ENCODE measurements around the gene IMPDH1.

The IMPDH1 gene

GRCh38 chr7:128405471-128406313 is 4.1 kb downstream of the IMPDH1 start:
- no peak for DNase-seq (ENCODE audit: low read depth)

- DNase-seq (ENCODE audit: low read depth): no peak
These were observed 4.8 kb downstream of the IMPDH1 start for GRCh38 chr7:128404886-128405470.

DNA sequence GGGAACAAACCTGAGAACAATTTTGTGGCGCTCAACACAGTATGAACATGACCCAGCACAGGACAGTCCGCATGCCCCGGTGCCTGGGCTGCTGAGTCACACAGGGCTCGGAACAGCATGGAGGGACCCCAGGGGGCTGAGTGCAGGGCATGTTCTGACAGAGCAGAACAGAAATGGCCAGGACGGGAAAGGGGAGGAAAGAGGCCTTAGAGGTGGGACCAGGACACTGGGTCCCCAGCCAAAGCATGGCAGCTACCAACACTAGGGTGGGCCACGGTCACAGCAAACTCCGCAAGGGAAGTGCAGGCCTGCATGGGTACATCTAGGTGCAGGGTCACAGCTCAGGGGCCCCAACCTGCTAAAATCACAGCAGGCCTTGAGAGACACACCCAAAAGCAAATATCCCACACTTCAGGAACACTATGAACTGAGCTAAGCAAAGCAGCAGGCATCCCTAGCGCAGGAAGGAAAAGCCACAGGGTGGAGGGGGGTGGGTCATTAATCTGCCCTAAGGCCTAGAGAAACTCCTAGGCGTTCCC is 5.6 kb downstream of the IMPDH1 start:
- DNase-seq (ENCODE audit: low read depth): no peak

DNA sequence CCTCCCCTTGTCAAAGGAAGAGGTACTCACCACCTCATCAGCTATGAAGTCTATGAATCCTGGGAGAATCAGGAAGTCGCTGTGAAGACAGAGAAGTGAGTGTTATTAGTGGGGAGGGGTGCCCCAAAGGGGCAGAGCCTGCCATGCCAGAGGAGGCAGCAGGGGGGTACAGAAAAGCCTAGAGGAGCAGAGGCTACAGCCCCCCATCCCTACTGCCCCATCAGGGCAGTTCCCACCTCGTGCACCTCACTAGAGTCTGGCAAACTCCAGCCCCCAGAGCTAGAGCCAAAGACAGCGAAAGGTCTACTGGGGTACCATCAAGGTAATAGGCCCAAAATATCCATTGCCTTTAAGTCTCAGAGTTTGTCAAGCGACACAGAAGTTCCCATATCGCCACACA is 6.1 kb downstream of the IMPDH1 start:
- no peak for DNase-seq (ENCODE audit: low read depth)

DNA sequence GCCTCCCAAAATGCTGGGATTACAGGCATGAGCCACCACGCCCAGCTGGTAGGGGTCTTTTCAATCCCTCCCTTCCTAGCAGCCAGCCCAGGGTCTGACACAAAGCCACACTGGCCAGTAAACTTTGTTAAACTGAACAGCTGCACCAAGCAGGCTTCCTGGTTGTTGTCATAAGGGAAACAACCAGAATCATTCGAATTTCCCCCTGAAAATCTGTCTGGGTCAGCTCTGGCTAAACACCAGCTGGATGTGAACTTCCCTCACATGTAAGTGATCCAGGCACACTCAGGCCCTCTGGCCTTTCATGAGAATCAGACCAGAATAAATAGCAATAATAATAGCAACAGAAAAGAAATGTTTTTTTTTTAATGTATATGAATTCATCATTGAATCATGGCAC is 7.4 kb downstream of the IMPDH1 start:
- no peak for DNase-seq (ENCODE audit: low read depth)

DNA sequence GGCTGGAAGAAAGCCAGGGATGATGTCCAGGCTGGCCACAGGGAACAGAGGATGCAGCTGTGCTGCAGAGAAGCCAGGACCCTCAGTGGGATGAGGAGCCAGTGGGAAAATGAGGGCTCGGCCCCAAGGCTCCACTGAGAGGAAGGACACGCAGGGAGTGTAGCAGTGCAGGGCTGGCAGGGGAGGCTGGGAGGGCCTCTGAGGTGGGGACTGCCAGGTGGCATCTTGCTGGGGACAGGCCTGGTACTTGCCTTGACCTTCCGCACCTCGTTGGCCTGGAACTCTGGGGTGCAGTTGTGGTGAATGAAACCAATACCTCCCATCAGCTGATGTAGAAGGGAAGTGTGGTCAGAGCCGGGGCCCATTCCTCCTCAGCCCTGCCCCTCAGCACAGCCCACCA is 9.2 kb downstream of the IMPDH1 start:
- DNase-seq (ENCODE audit: low read depth): no peak

DNA sequence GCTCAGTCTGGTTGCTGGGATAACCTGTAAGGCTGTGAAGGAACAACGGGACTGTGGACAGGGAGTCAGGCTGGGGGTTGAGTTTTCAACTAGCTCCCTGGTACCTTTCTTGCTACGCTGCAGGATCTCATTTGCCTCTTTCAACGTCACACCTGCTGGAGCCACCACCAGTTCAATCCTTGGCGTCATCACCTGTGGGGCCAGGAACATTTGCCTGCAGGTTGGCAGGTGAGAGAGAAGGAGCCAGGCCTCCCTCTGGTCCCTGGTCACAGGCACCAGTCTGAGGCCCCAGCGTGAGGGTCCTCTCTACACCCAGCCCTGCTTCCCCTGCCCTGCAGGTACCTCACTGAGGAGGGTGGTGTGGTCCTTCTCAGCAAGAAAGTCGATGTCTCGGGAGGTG is 9.8 kb downstream of the IMPDH1 start:
- DNase-seq (ENCODE audit: low read depth): no peak

DNA sequence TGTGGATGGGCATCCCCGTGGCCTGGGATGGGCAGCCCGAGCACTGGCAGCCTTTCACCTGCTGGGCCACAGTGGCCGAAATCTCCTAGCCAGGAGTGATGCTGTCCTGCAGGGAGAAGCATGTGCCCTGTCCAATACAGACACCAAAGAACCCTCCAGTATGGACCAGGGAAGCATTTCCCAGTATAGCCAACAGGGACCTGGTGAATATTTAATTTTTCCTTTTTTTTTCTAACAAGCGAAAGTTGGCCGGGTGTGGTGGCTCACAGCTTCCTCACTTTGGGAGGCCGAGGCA is 11.0 kb downstream of the IMPDH1 start:
- no peak for DNase-seq (ENCODE audit: low read depth)

GRCh38 chr7:128398016-128398840 is 11.6 kb downstream of the IMPDH1 start:
- DNase-seq (ENCODE audit: low read depth): no peak

DNA sequence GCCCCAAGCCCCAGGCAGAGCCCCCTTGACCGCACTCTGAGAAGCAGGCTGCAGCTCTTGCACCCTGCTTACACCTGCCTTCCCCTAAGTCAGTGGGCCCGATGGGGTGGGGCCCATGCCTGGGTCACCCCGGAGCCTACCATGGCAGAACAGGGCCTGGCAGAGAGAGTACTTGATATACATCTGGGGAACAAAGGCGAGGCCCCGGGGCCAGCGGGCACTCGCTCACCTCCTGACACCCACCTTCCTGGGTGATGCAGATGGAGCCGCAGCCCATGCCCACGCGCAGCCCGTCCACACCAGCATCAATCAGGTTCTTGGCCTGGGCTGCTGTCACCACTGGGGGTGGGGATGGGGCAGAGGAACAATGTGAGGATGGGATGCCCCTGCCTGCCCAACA is 13.4 kb downstream of the IMPDH1 start:
- no peak for DNase-seq (ENCODE audit: low read depth)

- no peak for DNase-seq (ENCODE audit: low read depth)
These were observed 14.0 kb downstream of the IMPDH1 start for GRCh38 chr7:128395748-128396147.

- DNase-seq (ENCODE audit: low read depth): no peak
These were observed 14.8 kb downstream of the IMPDH1 start for GRCh38 chr7:128394904-128395496.

DNA sequence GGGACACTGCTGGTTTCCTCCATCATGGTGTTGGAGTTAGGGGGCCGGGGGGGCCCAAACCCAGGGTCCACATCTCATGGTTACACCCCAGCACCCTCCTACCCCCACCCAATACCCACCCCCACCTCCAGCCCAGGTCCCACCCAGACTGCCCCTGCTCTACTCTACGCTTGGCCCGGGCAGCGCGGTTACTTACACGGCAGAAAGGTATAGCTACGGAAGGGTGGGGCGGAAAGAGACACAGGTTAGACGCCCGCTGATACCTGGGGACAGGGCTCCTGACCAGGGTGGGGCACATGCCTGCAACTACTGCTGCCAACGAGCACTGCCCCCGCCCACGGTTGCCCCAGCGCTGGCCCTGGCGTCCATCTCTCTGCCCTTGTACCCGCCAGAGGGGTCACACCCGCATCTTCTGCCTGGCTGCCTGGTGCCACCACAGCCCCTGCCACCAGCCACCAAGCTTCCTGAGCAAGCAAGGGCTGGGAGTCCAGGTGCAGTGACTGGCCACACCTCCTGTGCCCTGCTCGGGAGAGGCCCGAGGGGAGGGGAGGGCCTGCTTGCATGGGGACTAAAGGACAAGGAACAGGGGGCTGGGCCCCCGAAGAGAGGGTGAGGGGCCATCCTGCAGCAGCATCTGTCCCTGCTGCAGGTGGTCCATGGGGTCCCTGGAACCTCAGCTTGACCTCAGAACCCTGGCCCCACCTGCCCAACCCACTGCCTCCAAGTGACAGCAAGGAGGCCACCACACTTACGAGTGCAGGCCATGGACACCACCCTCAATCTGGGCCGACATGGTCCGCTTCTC is 16.1 kb downstream of the IMPDH1 start:
- no peak for DNase-seq (ENCODE audit: low read depth)

DNA sequence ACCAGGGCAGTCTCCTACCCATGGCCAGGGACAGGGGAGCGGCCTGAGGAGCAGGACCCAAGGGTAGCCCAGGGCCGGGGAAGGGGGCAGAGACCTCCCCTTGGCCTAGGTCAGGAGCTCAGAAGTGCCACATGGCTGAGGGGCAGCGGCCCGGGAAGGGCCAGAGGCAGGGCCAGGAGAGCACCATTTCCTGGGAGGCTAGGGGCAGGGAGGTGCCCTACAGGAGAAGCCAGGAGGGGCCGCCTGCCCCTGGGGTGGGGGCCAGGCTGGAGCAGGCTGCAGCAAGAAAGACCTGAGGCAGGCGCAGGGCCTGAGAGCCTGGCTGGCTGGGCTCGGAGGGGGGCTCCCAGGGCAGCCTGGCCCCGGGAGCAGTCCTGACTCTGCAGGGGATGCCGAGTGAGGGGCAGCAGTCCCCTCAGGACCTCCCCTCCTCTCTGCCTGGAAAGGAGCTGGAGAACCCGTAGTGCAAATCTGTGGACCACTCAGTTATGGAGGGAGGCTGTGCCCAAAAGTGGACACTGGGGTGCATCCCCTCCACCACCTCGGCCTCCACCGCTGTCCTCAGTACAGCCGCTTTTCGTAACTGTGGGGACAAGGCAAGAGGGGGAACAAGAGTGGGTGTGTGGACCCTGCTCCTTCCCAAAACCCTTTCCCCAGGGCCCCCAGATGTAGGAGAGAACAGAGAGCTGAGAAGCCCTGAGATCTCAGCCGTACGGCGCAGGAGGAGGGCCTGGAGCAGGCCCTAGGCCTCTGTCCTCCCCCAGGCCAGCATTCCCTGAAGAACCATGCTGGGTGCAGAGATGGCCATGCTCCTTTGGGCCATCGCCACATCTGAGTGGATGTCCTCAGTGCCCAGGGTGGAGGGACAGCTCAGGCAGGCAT is 17.1 kb downstream of the IMPDH1 start:
- DNase-seq (ENCODE audit: low read depth): no peak

DNA sequence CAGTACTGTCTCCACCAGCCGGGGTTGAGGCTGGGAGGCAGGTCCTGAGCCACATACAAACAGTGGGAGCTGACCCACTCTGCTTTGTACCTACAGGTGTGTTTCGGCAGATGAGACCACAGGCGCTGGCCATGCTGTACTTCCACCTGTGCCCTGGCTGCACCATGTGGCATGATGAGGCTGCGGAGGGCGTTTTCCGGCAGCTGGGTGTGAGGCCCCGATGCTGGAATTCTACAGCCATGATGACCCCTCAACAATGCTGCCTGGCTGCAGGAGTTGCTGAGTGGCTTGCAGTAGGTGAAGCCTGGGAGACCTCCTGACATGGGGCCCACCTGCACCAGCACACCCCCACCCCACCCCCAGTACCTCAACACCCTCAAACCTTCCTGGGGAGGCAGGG is 18.0 kb downstream of the IMPDH1 start:
- no peak for DNase-seq (ENCODE audit: low read depth)

GRCh38 chr7:128390871-128391565 is 18.8 kb downstream of the IMPDH1 start:
- DNase-seq (ENCODE audit: low read depth): no peak

DNA sequence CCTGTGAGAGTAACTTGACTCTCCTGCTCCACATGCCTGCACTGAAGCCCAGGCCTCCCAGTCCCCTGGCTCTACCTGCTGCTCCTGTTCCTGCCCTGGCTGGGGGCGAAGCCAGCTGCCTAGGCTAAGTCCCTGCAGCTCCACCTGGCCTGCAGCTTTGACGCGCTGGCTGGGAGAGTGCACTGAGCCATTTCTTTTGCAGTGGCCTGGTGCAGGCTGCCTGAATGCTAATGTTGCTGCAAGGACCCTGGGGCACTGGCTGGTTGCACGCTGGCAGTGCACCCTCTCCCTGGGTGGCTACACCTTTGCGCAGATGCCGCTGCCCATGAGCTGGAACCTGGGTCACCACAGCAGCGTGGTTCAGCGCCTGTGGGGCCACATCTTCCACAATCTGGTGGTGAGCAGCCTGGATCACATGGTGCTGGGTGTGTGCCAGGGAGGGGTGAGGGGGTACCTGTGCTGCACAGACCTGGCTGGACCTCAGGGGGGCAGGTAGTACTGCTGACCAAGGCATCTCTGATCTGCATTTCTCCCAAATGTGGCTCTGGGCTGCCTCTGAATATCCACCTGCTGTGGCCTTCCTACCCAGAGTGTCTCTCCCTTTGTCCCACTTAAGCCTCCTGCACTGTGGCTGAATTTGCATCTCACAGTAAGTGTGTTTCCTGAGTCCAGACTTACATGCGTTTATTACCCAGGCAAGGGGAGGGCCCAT is 20.0 kb downstream of the IMPDH1 start:
- no peak for DNase-seq (ENCODE audit: low read depth)

- DNase-seq (ENCODE audit: low read depth): no peak
These were observed 20.6 kb downstream of the IMPDH1 start for GRCh38 chr7:128389085-128389617.

GRCh38 chr7:128388145-128388485 is 21.7 kb downstream of the IMPDH1 start:
- DNase-seq (ENCODE audit: low read depth): no peak
